SK-N-MC (cell line): ENCODE results near the gene CCDC27.

Experiments
- EZH2 ChIP-seq: fragments of 200-600 bp; sonication (generic); IDR thresholded peaks from one replicate; pipeline ENCODE4 v1.6.1; 2017; ENCODE audit warnings: antibody characterized with exemption
- FOXP2 ChIP-seq: optimal IDR thresholded peaks from 2 replicates; pipeline ENCODE3; 2011; ENCODE audit warnings: mild to moderate bottlenecking, moderate library complexity; ENCODE audit not compliant: insufficient read depth; ENCODE audit errors: extremely low read length, control extremely low read depth
- POLR2AphosphoS5 ChIP-seq: IDR thresholded peaks from 2 replicates; pipeline ENCODE4 v1.6.1; 2012; ENCODE audit warnings: mild to moderate bottlenecking, low read depth, low read length, borderline replicate concordance

GRCh38 chr1:3713840-3714239, 38.4 kb upstream of the CCDC27 start:
- TF ChIP-seq EZH2 (no peak), POLR2AphosphoS5 (no peak), FOXP2 (no peak)
